ENCODE data around the gene PCDH9.

GRCh38 chr13:67131393-67131792 is 98.7 kb downstream of the PCDH9 start:
- TF ChIP-seq CTCF (IDR thresholded peaks at IDR 0.05) (no peak), POLR2A (IDR thresholded peaks at IDR 0.05) (no peak)

Data from upper lobe of left lung (tissue), 4 donors.